GM21619 (cell line): Measurements from ENCODE around the gene MAPKAPK3.

Experiments
- ATAC-seq: cut with Tn5 transposase; IDR thresholded peaks from one replicate; pipeline ENCODE4 v1.9.1; 2021; ENCODE audit not compliant: unreplicated experiment

MAPKAPK3 gene

DNA sequence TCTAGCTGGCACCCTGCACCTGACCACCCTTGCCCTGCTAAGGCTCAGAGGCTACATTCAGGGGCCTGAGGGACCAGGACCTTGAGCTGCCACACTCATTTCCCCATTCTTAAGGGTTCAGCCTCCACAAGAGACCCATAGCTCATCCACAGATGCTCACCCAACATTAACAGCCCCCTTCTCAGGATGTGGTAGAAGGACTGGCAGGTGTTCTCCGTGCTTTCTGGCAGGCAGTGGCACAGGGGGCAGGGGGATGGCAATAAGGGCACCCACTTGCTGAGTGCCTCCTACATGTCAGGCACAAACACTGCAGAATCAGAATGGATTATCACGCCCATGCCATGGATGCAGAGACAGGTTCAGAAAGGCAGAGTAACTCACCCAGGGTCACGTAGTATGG is 9.4 kb downstream of the MAPKAPK3 start:
- no peak for ATAC-seq

DNA sequence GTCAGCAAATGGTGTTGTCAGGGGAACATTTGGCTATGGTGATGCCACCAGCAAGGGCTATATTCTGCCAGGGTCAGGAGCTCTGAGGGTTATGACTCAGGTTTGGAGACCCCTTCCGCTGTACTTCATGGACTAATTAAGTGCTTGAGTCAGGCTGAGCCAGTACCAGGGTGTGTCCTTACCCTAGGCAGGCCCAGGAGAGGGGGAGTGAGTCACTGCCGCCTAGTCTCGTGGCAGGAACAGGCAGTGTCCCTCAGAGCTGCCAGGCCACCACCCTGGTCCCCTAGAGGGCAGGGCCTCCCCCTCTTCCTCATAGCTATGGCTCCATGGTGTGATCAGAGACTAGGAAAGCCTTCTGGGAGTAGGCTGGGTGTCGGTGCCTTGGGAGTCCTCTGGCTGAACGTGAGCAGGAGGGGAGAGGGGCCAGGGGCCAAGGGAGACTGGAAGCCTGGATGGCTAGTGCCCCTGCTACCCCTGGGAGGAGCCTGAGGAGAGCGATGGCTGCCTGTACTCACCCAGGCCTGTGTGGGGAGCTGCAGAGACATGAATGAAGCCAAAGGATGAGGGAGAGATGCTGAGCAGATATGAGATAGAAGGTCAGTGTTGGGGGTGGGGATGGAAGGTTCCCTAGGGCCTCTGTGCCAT is 10.6 kb downstream of the MAPKAPK3 start:
- ATAC-seq, result no peak

DNA sequence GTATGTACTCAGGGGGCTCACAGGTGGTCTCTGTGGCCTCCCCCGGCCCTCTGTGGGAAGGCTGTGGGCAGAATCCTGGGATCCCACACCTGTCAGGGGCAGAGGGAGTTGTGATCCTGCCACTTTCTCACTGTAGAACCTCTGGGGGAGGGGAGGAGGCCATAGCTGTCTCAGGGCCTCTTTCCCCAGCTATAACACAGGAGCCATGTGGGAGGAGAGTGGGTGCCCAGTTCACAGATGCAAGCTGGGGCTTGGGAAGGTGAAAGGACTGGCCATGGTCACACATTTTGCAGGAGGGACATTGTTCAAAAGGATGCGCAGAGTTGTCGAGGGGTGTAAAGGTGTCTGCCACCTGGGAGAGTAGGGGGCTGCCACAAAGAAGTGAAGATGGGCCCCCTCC is 11.7 kb downstream of the MAPKAPK3 start:
- no peak for ATAC-seq

DNA sequence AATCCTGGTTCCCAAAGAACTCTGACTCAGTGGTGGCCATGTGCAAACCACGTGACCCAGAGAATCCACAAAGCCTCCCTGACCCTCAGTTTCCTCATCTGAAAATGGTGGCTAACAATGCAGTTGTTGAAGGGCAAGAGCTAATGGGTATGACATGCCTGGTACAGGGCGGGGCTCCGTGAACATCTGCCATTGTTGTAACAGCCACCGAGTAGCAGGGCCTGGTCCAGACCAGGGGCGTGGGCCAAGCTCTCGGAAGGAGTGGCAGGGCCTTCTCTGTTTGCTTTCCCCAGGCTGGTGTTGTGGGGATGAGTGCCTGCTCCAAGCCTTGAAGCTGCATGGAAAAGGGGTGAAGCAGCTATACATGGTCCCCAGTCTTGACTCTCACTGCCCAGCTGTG is 13.4 kb downstream of the MAPKAPK3 start:
- no peak for ATAC-seq

DNA sequence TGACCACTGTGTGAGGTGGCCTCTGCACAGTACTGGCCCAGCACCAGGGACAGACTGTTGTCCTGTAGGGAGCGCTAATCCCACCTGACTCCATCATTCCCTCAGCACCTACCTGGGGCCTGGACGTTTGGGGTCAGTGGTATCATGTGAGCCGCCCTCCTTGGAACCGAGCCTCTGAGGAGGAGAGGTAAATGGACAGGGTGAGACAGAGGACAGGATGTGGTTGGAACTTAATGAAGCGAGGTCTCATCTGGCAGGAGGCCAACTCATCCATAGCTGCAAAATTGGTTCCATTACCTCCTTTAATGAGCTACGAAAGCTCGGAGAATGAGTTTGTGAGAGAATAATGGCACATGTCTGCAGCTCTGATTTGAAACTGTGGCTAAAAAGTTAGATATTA is 13.9 kb downstream of the MAPKAPK3 start:
- ATAC-seq, result no peak

DNA sequence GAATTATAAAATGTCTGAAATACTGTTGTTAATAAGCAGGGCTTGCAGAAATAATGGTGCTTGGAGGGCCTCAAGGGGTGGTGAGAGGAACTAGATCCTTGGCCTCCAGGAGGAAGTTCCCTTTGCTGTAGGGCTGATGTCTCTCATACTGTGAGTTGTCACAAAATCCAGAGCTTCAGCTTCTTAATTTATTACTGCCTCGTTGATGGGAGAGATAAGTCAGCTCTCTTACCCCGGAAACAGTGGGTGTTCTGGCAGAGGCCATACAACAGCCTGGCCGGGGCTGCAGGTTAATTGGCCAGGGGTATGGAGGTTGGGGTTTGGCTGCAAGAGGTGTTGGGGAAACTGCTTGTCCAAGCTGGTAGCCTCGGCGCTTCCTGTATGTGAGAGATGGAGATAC is 15.5 kb downstream of the MAPKAPK3 start:
- ATAC-seq, result no peak

DNA sequence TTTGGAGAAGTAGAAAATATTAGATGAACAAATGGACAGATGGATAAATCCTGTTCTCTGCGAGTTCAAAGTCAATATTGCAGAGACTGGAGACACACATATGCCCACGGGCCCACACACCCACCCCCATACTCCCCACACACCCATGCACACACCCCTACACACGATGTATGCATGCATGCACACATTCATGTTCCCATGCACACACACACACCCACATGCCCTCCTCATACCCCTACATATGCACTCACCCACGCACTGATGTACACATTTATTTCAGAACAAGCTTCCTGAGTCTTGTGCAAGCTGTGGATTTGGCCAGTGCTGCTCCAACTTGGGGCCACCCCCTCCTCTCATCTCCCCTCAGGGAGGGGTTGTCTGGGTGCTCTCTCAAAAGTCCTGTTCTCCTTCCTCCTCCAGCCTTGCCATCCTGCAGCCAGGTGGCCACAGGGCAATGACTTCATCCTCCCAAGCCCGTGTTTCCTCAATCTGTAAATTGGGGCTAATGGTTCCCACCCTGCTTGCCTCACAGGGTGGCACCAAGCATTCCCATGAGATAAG is 16.4 kb downstream of the MAPKAPK3 start:
- ATAC-seq, result no peak

DNA sequence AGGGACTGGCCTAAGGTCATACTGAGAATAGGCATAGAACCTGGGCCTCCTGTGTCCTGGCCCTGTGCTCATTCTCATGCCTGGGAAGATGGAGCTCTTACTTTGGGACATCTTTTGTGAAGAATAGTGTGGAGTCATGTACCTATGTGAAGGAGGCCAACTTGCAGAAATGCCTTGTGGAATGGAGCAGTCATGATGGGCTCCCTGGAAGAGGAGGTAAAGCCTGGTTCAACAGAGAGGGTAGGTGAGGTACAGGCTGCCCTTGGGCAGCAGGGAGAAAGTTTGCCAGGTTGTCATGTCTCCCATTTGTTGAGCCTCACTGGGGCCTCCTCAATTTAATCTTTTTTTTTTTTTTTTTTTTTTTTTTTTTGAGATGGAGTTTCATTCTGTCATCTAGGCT is 18.1 kb downstream of the MAPKAPK3 start:
- ATAC-seq, result no peak

DNA sequence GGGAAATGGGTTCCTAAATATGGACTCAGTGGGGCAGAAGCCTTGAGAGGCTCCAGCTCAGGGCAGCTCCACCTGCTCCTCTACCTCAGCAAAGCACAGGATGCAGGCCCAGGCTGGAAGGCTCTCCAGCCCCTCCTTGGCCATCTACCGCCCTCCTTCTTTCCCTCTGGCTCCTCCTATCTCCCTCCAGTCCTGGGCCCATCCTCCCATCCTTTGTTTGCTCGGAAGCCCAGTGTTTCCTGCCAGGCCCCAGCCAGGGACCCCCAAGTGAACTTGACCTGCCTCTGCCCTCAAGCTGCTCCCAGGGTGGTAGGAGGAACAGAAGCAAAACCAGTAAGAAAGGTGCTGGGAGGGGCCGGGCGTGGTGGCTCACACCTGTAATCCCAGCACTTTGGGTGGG is 20.1 kb downstream of the MAPKAPK3 start:
- ATAC-seq, result no peak

DNA sequence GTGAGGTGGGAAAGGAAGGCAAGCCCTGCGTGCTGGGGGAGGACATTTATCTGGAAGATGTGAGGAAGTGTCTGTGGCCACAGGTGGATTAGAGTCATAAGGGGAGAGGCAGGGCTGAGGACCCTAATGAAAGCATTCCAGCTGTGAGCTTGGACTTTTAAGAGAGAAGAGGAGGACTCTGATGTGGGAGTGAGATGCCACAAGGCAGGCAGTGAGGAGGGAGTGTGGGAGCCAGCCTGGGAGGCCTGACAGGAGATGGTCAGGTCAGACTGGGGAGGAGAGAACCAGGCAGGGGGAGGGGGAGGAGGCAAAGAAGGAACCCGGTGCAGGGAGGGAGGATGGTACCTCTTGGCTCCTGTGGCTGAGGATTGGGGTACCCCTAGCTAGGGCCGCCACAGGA is 21.0 kb downstream of the MAPKAPK3 start:
- no peak for ATAC-seq

DNA sequence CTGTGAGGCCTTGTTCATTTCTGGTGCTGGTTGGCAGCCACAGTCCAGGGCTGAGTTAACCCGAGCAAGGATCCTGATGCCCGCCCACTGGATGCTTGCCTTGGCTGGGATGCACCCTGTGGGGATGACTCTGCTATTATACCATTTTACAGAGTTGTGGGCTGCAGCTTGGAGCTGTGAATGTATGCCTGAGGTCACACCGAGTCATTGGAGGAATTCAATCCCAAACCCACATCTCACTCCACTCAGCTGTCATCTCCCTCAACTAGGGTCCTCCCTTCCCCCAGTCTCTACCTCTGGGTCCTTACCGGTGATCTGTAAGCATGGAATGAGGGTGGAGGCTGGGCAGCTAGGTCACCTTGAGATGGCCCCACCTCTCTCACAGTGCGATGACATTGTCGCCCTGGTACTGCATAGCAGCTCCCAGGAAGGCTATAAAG is 22.1 kb downstream of the MAPKAPK3 start:
- no peak for ATAC-seq

DNA sequence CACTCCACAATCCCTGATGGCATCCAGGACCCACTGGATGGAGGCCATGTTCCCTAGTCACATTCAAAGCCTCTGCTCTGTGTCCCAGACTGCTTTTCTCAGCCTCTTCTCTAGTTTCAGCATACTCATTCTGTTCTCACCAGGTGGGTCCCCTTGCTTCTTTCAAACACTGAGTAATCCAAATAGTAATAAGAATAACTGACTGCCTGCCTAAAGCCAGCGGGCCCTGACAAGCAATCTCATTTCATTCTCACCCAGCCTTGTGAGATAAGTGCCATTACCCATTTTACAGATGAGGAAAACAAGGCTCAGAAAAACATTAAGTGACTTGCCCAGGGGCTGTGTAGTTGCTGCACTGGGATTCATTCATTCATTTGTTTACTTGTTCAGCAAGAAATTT is 25.4 kb downstream of the MAPKAPK3 start:
- no peak for ATAC-seq

DNA sequence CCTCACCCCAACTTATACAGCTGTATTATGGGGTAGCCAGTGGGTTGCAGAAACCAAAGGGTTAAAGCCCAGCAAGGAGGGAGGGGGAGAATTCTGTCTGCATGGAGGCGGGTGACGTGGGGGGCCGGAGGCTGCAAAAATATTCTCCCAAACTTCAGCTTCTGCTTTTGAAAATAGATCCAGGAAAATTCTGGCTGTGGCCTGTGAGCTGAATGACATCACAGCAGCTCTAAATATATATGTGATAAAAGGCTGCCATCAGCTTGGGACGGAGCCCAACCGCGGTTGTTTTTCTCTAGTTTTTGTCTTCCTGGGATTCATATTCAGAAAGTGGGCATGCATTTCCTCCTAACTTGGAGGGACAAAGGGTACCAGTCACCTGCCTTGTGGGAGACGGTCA is 27.6 kb downstream of the MAPKAPK3 start:
- ATAC-seq, result no peak

DNA sequence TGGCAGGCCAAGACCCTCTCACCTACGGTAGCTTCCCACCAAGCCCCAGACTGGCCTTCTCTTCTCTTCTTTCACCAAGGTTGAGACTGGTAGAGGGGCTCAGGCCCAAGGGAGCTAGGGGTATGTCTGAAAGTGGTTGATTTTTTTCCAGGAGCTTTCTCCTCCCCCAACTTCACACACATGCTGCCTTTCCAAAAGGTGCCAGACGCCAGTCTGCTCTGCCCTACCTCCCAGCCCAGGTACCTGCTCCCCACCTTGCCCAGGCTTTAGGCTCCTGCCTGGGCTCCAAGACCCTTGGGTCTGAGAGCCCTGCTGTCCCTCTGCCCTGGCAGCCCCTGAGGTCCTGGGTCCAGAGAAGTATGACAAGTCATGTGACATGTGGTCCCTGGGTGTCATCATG is 28.4 kb downstream of the MAPKAPK3 start:
- no peak for ATAC-seq

DNA sequence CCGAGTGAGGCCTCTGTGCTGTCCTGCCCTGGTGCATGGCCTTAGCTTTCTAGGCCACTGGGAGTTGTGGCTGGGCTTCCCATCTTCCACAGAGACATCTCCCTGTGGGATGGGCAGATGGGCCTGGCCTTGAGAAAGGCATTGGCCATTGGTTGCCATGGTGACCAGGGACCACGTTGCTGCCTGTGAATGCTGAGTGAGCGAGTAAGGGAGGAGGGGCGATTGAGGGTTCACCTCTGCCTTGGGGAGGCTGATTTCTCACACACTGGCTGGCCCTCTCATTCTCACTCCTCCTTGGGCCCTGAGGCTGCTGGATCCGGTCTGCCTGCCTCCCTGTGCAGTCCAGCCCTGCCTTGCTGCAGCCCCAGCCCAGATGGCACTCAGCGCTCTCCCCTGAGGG is 31.4 kb downstream of the MAPKAPK3 start:
- no peak for ATAC-seq

DNA sequence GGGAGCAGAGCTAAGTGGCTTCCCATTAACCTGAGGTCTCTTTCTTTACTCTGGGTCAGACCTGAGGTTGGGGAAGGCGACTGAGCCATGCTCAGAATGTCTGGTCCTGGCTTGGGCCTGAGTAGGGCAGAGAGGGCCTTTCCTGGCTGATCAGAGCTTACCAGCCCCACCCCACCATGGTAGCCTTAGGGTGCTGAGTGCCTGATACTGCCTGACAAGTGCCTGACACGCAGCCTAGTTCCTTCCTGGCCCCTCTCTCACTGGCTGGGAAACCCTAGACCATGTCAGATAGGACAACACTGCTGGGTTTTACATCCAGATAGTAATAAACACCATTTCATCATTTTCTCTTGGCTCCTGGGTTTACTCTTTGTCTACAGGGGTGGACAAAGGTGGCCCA is 32.0 kb downstream of the MAPKAPK3 start:
- ATAC-seq, result no peak

DNA sequence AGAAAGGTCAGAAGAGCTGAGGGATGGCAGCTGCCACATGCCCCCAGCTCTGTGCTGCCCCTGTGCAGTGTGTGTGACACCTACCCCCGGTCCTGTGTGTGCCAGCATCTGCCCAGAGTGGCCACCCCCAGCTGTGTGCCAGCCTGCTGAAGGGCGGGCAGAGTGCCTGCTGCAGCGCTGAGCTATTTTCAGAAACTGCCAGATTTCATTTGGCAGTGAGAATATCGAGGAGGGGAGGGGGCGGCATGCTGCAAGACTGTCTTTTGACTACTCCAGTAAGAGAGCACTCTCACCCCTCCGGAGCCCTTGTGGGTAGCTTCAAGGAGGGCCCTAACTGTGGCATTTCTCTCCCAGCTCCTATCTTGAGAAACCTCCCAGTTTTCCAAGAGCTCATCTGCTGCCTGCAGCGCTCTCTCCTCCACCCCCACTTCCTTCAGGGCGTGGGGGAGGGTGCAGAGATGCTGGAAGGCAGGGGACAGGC is 32.5 kb downstream of the MAPKAPK3 start:
- no peak for ATAC-seq

DNA sequence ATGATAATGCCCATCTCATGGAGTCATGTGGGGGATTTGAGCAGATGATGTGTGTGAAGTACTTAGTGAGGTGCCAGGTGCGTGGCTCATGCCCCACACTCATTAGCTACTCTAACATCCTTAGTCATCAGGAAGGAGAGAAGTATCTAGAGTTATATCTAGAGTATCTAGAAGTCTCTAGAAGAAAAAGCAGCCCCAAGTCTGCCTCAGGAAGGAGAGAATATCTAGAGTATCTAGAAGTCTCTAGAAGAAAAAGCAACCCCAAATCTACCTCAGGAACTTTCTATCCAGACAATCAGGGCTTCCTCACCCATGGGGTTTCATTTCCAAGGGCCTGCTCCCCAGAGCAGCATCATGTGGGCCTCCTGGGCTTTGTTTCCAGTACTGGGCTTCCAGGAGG is 33.1 kb downstream of the MAPKAPK3 start:
- ATAC-seq, result no peak

DNA sequence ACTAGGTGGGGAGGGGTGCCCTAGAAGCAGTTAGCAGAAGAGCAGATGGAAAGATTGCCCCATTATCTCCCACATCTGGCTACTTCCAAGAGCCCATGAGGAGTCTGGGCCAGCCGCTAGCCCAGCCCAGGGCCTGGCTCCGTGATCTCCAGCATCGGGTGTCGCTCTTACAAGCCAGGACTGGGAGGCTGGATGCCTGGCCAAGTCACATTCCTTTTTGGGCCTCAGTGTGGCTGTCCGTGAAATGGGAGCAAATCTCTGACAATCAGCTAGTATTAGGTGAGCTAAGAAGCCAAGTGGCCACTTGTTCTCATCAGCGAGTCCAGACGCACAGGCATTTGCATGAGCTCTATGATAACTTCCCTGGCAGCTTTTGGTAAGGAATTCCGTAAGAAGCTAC is 34.5 kb downstream of the MAPKAPK3 start:
- no peak for ATAC-seq

DNA sequence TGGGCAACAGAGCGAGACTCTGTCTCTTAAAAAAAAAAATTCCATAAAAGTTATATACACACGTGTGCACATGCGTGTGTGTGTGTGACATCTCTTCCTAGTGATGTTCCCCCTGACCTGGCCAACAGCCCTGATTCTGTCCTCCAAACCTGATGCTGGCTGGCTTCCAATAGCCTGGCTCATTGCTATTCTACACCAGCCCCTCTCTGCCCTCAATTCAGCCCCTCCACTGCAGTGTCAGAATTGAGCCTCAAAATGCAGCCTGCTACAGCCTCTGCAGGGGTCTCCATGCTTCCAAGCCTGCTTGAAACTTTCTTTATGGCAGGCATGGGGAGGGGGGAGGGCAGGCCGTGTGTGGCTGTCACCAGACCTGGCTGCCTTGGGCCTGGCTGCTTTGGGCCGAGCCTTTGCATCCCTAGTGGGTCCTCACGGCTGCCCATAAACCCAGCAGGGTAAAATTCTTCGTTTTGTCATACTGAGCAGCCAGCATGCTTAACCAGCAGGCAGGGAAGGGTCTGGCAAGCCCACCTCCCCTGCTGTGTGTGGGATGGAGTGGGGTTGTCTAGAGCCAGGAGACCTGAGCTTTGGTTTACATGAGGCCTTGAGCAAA is 35.1 kb downstream of the MAPKAPK3 start:
- ATAC-seq, result no peak

DNA sequence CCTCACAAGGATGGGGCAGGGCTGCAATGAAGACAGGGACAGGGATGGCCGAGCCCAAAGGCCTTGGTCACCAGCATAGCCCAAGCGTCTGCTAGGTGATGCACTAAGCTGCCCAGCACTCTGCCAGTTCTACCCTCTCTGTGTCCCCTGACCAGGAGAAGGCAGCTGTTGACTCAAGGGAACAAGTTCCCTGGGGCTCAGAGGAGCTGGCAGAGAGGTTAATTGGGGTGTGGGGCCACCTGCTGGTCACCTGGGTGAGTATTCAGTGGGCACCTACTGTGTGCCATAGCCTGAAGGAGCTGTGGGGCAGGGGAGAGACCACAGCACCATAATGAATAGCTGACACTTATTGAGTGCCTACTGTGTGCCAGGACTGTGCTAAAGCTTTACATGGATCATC is 35.8 kb downstream of the MAPKAPK3 start:
- no peak for ATAC-seq

DNA sequence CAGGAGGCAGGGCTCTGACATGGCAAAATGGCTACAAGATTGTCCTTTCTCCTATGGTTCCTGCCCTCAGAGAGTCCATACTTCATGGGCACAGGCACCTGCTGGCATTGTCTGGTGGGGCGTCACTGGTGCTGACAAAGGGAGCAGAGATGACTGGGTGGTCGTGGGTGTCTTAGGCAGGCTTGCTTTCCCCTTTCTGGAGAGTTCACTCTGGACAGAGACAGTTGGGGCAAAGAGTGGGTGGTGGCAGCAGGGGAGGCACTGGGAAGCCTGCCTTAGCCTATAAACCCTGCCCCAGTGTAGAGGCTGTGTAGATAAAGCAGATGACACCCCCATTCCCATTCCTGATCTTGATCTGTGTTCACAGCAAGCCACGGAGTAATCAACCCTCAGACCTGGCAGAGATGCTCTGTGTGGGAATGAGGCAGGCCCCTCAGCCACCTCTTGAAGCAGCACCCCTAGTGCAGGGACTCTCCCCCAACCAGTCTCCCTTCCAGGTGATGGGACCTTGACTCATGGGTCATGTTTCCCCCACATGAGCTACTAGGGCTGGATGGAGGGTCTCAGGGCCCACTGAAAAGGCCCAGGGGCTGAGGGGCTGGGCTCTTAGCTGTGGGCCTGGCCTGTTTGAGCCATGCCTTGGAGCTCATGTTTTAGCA is 37.1 kb downstream of the MAPKAPK3 start:
- ATAC-seq, result no peak
